ENCODE results near the gene MYBPC1.
"Not testable (repeated sequence)": the region's sequence is repeated elsewhere in the genome, so short reads cannot be mapped to it uniquely, and the experiment has no call there.

The MYBPC1 gene, protein sequence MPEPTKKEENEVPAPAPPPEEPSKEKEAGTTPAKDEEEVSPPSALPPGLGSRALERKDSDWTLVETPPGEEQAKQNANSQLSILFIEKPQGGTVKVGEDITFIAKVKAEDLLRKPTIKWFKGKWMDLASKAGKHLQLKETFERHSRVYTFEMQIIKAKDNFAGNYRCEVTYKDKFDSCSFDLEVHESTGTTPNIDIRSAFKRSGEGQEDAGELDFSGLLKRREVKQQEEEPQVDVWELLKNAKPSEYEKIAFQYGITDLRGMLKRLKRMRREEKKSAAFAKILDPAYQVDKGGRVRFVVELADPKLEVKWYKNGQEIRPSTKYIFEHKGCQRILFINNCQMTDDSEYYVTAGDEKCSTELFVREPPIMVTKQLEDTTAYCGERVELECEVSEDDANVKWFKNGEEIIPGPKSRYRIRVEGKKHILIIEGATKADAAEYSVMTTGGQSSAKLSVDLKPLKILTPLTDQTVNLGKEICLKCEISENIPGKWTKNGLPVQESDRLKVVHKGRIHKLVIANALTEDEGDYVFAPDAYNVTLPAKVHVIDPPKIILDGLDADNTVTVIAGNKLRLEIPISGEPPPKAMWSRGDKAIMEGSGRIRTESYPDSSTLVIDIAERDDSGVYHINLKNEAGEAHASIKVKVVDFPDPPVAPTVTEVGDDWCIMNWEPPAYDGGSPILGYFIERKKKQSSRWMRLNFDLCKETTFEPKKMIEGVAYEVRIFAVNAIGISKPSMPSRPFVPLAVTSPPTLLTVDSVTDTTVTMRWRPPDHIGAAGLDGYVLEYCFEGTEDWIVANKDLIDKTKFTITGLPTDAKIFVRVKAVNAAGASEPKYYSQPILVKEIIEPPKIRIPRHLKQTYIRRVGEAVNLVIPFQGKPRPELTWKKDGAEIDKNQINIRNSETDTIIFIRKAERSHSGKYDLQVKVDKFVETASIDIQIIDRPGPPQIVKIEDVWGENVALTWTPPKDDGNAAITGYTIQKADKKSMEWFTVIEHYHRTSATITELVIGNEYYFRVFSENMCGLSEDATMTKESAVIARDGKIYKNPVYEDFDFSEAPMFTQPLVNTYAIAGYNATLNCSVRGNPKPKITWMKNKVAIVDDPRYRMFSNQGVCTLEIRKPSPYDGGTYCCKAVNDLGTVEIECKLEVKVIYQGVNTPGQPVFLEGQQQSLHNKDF

GRCh38 chr12:101594700-101595099 lies at the start of gene MYBPC1:
Gene MYBPC1, plus strand, starts transcription at chr12:101594971. Its CDS starts 100 bp downstream, at chr12:101595071.
- TF ChIP-seq CTCF (IDR thresholded peaks at IDR 0.05) (no peak), ZFX (IDR thresholded peaks at IDR 0.05; ENCODE audit: borderline replicate concordance) (no peak)
- no peak within 1 kb of the TSS for H3K27ac ChIP-seq

DNA sequence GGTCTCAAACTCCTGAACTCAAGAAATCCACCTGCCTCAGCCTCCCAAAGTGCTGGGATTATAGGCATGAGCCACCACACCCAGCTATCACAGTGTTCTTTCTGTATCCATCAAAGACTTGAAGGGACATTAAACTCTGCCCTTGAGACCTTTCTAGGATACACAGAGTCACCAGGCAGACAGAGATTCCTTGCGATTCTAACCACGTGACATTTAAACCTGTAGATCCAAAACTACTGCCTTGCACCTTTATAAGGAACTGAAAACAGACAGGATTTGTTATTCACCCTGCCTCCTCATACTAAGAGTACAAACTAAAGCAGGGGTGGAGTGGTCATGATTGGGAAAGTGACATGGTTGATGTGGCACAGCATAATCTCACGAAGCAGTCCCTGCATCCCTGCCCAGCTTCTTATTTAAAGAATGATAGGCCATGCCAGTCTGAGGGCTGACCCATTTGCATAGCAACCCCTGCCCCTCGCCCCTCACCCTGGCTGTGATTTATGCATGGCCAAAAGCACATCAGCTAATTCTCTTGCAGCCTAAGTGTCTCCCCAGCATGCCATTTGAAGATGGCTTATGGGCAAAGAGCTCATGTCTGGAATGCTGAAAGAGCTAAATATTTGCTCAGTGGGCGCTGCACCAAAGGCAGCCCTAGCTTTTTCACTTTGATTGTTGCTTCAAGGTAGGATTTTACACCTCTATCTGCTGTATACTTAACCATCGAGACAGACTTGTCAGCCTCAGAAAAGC lies 43.2 kb upstream of the MYBPC1 start:
- TF ChIP-seq ZFX (IDR thresholded peaks at IDR 0.05; ENCODE audit: borderline replicate concordance) (no peak), CTCF (IDR thresholded peaks at IDR 0.05) (no peak)
- peak overlapping the region; percentile 1; the same call in 1 of the 2 replicates for H3K27ac ChIP-seq

- no peak for TF ChIP-seq CTCF (IDR thresholded peaks at IDR 0.05)
- no peak for TF ChIP-seq ZFX (IDR thresholded peaks at IDR 0.05; ENCODE audit: borderline replicate concordance)
- peak overlapping the region; percentile 1; the same call in 1 of the 2 replicates for H3K27ac ChIP-seq
Measured at GRCh38 chr12:101552277-101552676, 42.5 kb upstream of the MYBPC1 start.

- TF ChIP-seq ZFX (IDR thresholded peaks at IDR 0.05; ENCODE audit: borderline replicate concordance) (no peak), CTCF (IDR thresholded peaks at IDR 0.05) (no peak)
- no peak overlapping the region for H3K27ac ChIP-seq
Measured at GRCh38 chr12:101557094-101557493, 37.7 kb upstream of the MYBPC1 start.

DNA sequence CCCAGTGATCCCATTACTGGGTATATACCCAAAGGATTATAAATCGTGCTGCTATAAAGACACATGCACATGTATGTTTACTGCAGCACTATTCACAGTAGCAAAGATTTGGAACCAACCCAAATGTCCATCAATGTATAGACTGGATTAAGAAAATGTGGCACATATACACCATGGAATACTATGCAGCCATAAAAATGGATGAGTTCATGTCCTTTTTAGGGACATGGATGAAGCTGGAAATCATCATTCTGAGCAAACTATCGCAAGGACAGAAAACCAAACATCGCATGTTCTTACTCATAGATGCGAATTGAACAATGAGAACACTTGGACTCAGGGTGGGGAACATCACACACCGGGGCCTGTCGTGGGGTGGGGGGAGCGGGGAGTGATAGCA lies 36.0 kb upstream of the MYBPC1 start:
- not testable (repeated sequence) for H3K27ac ChIP-seq

- H3K27ac ChIP-seq, result no peak overlapping the region
- TF ChIP-seq CTCF (IDR thresholded peaks at IDR 0.05) (no peak), ZFX (IDR thresholded peaks at IDR 0.05; ENCODE audit: borderline replicate concordance) (no peak)
Measured at GRCh38 chr12:101563212-101563611, 31.6 kb upstream of the MYBPC1 start.

DNA sequence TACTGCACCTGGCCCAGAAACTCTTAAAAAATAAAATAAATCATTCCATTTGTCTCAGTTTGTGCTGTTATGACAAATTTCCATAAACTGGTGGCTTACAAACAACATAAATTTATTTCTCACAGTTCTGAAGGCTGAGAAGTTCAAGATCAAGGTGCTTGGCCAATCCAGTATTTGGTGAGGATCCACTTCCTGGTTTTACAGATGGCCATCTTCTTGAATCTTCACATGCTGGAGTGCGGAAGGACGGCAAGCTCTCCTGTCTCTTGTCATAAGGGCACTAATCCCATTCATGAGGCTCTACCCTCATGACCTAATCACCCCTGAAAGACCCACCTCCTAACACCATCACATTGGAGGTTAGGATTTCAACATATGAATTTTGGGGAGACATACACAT lies 29.9 kb upstream of the MYBPC1 start:
- H3K27ac ChIP-seq, result no peak overlapping the region
- TF ChIP-seq CTCF (IDR thresholded peaks at IDR 0.05) (no peak), ZFX (IDR thresholded peaks at IDR 0.05; ENCODE audit: borderline replicate concordance) (no peak)
